ENCODE results near the gene KCNC3. TPM values are rescaled to one million over a fixed set of nuclear protein-coding genes. Genes with fewer than 3 reads are reported as not detected.

Gene KCNC3
- total and polyA plus RNA-seq, 10 of the 15 experiments (the other 5 are each of a cell fraction or from before 2014, with no cell fraction given) = 0.08 to 3.8 (median 0.44) TPM; not detected in 2

- TF ChIP-seq E4F1 (IDR thresholded peaks at IDR 0.05; ENCODE audit: borderline replicate concordance, partially characterized antibody) (no peak), ZNF24 (IDR thresholded peaks at IDR 0.05) (no peak)
Observed at GRCh38 chr19:50322234-50322633, 6.9 kb downstream of the KCNC3 start (continued).

DNA sequence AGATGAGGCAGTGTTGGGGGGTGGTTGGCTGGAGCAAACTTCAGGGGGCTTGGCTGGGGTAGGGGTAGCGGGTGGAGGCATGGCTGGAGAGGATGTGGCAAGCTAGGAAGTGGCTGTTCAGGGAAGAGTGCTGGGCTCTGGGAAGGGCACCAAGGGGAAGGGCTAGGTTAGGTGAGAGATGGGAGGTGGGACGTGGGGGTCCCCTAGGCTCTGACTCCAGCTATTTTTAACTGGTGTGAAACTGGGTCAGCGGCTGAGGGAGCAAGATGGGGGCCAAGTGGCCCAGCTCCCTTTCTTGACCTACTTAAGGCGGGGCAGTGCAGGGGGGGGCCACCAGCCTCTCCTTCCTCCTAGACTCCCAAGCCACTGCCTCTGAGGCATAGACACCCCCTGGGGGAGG, 7.3 kb downstream of the KCNC3 start:
- TF ChIP-seq ETV6 (conservative IDR thresholded peaks at IDR 0.05 in 1 of 2, IDR thresholded peaks at IDR 0.05 in 1 of 2; ENCODE audit: borderline replicate concordance in 1 of 2, low read depth in 1 of 2) (no peak), ATF7 (IDR thresholded peaks at IDR 0.05; ENCODE audit: low read depth) (no peak)
- TF ChIP-seq, protein P1, sequence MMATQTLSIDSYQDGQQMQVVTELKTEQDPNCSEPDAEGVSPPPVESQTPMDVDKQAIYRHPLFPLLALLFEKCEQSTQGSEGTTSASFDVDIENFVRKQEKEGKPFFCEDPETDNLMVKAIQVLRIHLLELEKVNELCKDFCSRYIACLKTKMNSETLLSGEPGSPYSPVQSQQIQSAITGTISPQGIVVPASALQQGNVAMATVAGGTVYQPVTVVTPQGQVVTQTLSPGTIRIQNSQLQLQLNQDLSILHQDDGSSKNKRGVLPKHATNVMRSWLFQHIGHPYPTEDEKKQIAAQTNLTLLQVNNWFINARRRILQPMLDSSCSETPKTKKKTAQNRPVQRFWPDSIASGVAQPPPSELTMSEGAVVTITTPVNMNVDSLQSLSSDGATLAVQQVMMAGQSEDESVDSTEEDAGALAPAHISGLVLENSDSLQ (IDR thresholded peaks at IDR 0.05) = no peak
- peaks cover 8% of the 10 kb centered on the region for H3K4me1 ChIP-seq (ENCODE audit: control insufficient read depth, insufficient read depth, low read length)
- ChIA-PET SMC1A (ENCODE audit: uncharacterized antibody, unreplicated experiment) (no interaction called here), POLR2A (interaction anchor here (0.5 kb wide), 1 partner anchor 188 kb away, joined by 5 read pairs; no protein-coding TSS in a partner anchor), RAD21 (ENCODE audit: unreplicated experiment) (no interaction called here), CTCF (no interaction called here)
- no peaks in the 10 kb centered on the region; the same call in 2 of the 3 replicates for H3K9me3 ChIP-seq (replicated peaks; ENCODE audit: control insufficient read depth, insufficient read depth, low read length)
- ATAC-seq = no peak
- H3K4me3 ChIP-seq = no peak overlapping the region
- H3K4me2 ChIP-seq (ENCODE audit: control insufficient read depth, insufficient read depth) = no peak overlapping the region
- H3K79me2 ChIP-seq (ENCODE audit: control insufficient read depth, insufficient read depth, low read length) = no peaks in the 10 kb centered on the region
- WGBS (ENCODE audit: insufficient coverage, insufficient replicate concordance, low lambda C conversion rate, missing lambda C conversion rate) = 61% methylated on average over 4 of the region's 4 CpGs
- no peaks in the 10 kb centered on the region for H3K36me3 ChIP-seq (ENCODE audit: control insufficient read depth in 2 of 2, insufficient read depth in 2 of 2, low read length in 1 of 2)
- H3K27ac ChIP-seq (ENCODE audit: control insufficient read depth, insufficient read depth) = no peak overlapping the region
- FAIRE-seq = no peak
- in situ Hi-C loops (cut with MboI) (no loop called here), intact Hi-C loops (cut with micrococcal nuclease; ENCODE audit: unreplicated experiment) (no loop called here)
- H2AFZ ChIP-seq (ENCODE audit: control insufficient read depth, low read depth, low read length) = no peak overlapping the region
- no TSS peak for BruUV-seq (replicated peaks)
- no peak for DNase-seq (ENCODE audit: low read depth, low spot score)
- peaks cover 2 to 7% of the 10 kb centered on the region in 2 experiments; a peak in 1 of 4 replicates for H3K27me3 ChIP-seq (replicated peaks in 1 of 2; ENCODE audit: control insufficient read depth in 2 of 2, insufficient read depth in 2 of 2, low read length in 1 of 2)
- H4K20me1 ChIP-seq (ENCODE audit: control insufficient read depth, insufficient read depth) = peaks cover 4% of the 10 kb centered on the region; the same call in 1 of the 2 replicates
- H3K9ac ChIP-seq (ENCODE audit: control insufficient read depth, insufficient read depth, low read length) = no peak overlapping the region
